ENCODE data around the gene LRR1.

LRR1 gene

GRCh38 chr14:49598485-49599300, at the start of gene LRR1 (continued):
- TF ChIP-seq, protein P1, sequence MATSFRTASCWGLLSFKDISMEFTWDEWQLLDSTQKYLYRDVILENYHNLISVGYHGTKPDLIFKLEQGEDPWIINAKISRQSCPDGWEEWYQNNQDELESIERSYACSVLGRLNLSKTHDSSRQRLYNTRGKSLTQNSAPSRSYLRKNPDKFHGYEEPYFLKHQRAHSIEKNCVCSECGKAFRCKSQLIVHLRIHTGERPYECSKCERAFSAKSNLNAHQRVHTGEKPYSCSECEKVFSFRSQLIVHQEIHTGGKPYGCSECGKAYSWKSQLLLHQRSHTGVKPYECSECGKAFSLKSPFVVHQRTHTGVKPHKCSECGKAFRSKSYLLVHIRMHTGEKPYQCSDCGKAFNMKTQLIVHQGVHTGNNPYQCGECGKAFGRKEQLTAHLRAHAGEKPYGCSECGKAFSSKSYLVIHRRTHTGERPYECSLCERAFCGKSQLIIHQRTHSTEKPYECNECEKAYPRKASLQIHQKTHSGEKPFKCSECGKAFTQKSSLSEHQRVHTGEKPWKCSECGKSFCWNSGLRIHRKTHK (tag by site-specific recombination; IDR thresholded peaks at IDR 0.05): no peak
- TF ChIP-seq ZNF184 (tag by site-specific recombination; IDR thresholded peaks at IDR 0.05): no peak
- TF ChIP-seq ZNF792 (tag by site-specific recombination; IDR thresholded peaks at IDR 0.05): no peak
- 0 out of 2 replicates have a peak, but pooled peaks have one; percentile 36 for TF ChIP-seq ZNF639 (tag by site-specific recombination; IDR thresholded peaks at IDR 0.05)
- TF ChIP-seq ZNF654 (tag by site-specific recombination; IDR thresholded peaks at IDR 0.05; ENCODE audit: low read depth): no peak
- TF ChIP-seq, protein P2, sequence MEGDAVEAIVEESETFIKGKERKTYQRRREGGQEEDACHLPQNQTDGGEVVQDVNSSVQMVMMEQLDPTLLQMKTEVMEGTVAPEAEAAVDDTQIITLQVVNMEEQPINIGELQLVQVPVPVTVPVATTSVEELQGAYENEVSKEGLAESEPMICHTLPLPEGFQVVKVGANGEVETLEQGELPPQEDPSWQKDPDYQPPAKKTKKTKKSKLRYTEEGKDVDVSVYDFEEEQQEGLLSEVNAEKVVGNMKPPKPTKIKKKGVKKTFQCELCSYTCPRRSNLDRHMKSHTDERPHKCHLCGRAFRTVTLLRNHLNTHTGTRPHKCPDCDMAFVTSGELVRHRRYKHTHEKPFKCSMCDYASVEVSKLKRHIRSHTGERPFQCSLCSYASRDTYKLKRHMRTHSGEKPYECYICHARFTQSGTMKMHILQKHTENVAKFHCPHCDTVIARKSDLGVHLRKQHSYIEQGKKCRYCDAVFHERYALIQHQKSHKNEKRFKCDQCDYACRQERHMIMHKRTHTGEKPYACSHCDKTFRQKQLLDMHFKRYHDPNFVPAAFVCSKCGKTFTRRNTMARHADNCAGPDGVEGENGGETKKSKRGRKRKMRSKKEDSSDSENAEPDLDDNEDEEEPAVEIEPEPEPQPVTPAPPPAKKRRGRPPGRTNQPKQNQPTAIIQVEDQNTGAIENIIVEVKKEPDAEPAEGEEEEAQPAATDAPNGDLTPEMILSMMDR (tag by site-specific recombination; IDR thresholded peaks at IDR 0.05): peak; percentile 5; the same call in 1 of the 2 replicates
- no peak; the same call in 1 of the 2 replicates for TF ChIP-seq ZSCAN23 (tag by site-specific recombination; IDR thresholded peaks at IDR 0.05)
- no peak for TF ChIP-seq HOXA7 (CRISPR knock-in tag; IDR thresholded peaks at IDR 0.05; ENCODE audit: borderline replicate concordance)
- TF ChIP-seq YY1 (tag by site-specific recombination; IDR thresholded peaks at IDR 0.05): peak; percentile 90
- TF ChIP-seq ZNF202 (tag by site-specific recombination; IDR thresholded peaks at IDR 0.05; ENCODE audit: borderline replicate concordance): no peak
- TF ChIP-seq ZNF670 (tag by site-specific recombination; IDR thresholded peaks at IDR 0.05; ENCODE audit: low read depth): no peak
- TF ChIP-seq ZNF155 (tag by site-specific recombination; IDR thresholded peaks at IDR 0.05): no peak
- TF ChIP-seq, protein P3, sequence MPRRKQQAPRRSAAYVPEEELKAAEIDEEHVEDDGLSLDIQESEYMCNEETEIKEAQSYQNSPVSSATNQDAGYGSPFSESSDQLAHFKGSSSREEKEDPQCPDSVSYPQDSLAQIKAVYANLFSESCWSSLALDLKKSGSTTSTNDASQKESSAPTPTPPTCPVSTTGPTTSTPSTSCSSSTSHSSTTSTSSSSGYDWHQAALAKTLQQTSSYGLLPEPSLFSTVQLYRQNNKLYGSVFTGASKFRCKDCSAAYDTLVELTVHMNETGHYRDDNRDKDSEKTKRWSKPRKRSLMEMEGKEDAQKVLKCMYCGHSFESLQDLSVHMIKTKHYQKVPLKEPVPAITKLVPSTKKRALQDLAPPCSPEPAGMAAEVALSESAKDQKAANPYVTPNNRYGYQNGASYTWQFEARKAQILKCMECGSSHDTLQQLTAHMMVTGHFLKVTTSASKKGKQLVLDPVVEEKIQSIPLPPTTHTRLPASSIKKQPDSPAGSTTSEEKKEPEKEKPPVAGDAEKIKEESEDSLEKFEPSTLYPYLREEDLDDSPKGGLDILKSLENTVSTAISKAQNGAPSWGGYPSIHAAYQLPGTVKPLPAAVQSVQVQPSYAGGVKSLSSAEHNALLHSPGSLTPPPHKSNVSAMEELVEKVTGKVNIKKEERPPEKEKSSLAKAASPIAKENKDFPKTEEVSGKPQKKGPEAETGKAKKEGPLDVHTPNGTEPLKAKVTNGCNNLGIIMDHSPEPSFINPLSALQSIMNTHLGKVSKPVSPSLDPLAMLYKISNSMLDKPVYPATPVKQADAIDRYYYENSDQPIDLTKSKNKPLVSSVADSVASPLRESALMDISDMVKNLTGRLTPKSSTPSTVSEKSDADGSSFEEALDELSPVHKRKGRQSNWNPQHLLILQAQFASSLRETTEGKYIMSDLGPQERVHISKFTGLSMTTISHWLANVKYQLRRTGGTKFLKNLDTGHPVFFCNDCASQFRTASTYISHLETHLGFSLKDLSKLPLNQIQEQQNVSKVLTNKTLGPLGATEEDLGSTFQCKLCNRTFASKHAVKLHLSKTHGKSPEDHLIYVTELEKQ (tag by site-specific recombination; IDR thresholded peaks at IDR 0.05; ENCODE audit: borderline replicate concordance): no peak; the same call in 1 of the 2 replicates
- TF ChIP-seq ZNF423 (tag by site-specific recombination; IDR thresholded peaks at IDR 0.05): no peak
- peak; percentile 56; the same call in 1 of the 2 replicates for TF ChIP-seq INSM2 (tag by site-specific recombination; IDR thresholded peaks at IDR 0.05)
- TF ChIP-seq ZNF660 (tag by site-specific recombination; IDR thresholded peaks at IDR 0.05): peak; percentile 16
- TF ChIP-seq ZNF549 (tag by site-specific recombination; IDR thresholded peaks at IDR 0.05): no peak
- peak; percentile 78 for TF ChIP-seq PRDM4 (tag by site-specific recombination; IDR thresholded peaks at IDR 0.05)
- TF ChIP-seq, protein P4, sequence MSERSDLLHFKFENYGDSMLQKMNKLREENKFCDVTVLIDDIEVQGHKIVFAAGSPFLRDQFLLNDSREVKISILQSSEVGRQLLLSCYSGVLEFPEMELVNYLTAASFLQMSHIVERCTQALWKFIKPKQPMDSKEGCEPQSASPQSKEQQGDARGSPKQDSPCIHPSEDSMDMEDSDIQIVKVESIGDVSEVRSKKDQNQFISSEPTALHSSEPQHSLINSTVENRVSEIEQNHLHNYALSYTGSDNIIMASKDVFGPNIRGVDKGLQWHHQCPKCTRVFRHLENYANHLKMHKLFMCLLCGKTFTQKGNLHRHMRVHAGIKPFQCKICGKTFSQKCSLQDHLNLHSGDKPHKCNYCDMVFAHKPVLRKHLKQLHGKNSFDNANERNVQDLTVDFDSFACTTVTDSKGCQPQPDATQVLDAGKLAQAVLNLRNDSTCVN (tag by site-specific recombination; optimal IDR thresholded peaks at IDR 0.05): peak; percentile 92
- no peak for TF ChIP-seq ZBTB44 (tag by site-specific recombination; IDR thresholded peaks at IDR 0.05)
- no peak for TF ChIP-seq ZNF214 (tag by site-specific recombination; IDR thresholded peaks at IDR 0.05; ENCODE audit: borderline replicate concordance)
- peak; percentile 69; the same call in 1 of the 2 replicates for TF ChIP-seq ZBTB20 (tag by site-specific recombination; IDR thresholded peaks at IDR 0.05)
- peak; percentile 64; the same call in 1 of the 2 replicates for TF ChIP-seq SP7 (tag by site-specific recombination; IDR thresholded peaks at IDR 0.05)

Data from HEK293 (cell line).